HepG2 (cell line): ENCODE measurements around the gene PUS7. TPM values are rescaled to one million over a fixed set of nuclear protein-coding genes. Genes with fewer than 3 reads are reported as not detected.
"Not testable (repeated sequence)": the region's sequence is repeated elsewhere in the genome, so short reads cannot be mapped to it uniquely, and the experiment has no call there.

ENCODE experiments used
- ATAC-seq: fragments of 200-7000 bp; cut with Tn5 transposase; 3 replicates; pipeline ENCODE4 v1.9.1; 2020; ENCODE audit warnings: mild to moderate bottlenecking, moderate library complexity
- BruUV-seq: library from RNA; stranded (reverse); fragments of 400-500 nt; replicated peaks from 2 replicates; lab custom pipeline; 2021; lab: Mats Ljungman, UMichigan
- CTCF ChIA-PET: fragments of 300-600 bp; formaldehyde crosslinking; extraction: SDS; loops from one replicate; lab custom pipeline; 2021; ENCODE audit warnings: low total read pairs, inconsistent platforms, low intra/inter-chr PET ratio; lab: Yijun Ruan, JAX
- POLR2A ChIA-PET: fragments of 350-600 bp; sonication (Branson Sonifier 250); formaldehyde crosslinking; loops from one replicate; lab custom pipeline; 2020; ENCODE audit warnings: antibody characterized with exemption, inconsistent platforms; lab: Yijun Ruan, JAX
- DNase-seq: peaks from one replicate; pipeline ENCODE4 v3.0.0-alpha.2; 2015; ENCODE audit warnings: low spot score
- FAIRE-seq: peaks from 3 replicates; lab custom pipeline; 2011; peaks lifted over from hg19 to GRCh38; lab: Jason Lieb, UNC
- H2AFZ ChIP-seq: one replicate; pipeline ENCODE4 v1.6.1; 2011; ENCODE audit warnings: low read length, inconsistent platforms
- H3K27ac ChIP-seq: fragments of 300-600 bp; 3 replicates; pipeline ENCODE4 v1.8.0; 2011; ENCODE audit warnings: mixed run types, mild to moderate bottlenecking, mixed read lengths, low read length, inconsistent platforms; ENCODE audit not compliant: insufficient read depth; ENCODE audit errors: extremely low read length
- H3K27me3 ChIP-seq, 2 experiments: fragments of 200-600 bp in 1 of 2; 2 replicates in 1 of 2; 3 replicates in 1 of 2; pipeline versions ENCODE4 v1.6.0 to v1.8.0; 2011; ENCODE audit warnings: low read length in 2 of 2, mild to moderate bottlenecking in 2 of 2, moderate library complexity in 2 of 2, inconsistent platforms in 1 of 2; ENCODE audit not compliant: insufficient read depth in 2 of 2, control insufficient read depth in 1 of 2
- H3K36me3 ChIP-seq, 2 experiments: fragments of 200-600 bp in 1 of 2; replicated peaks in 1 of 2; 2 replicates in 1 of 2; 3 replicates in 1 of 2; pipeline versions ENCODE4 v1.5.1 to v1.8.0; 2011; ENCODE audit warnings: low read length in 2 of 2, inconsistent platforms in 1 of 2; ENCODE audit not compliant: insufficient read depth in 2 of 2, control insufficient read depth in 1 of 2
- H3K4me1 ChIP-seq: 2 replicates; pipeline ENCODE4 v1.5.1; 2012; ENCODE audit warnings: low read length, inconsistent platforms; ENCODE audit not compliant: insufficient read depth
- H3K4me2 ChIP-seq: 2 replicates; pipeline ENCODE4 v1.6.0; 2011; ENCODE audit warnings: low read depth, low read length, inconsistent platforms
- H3K4me3 ChIP-seq, 3 experiments: fragments of 200-600 bp in 1 of 3; sonication (generic), shearing (Covaris generic) in 1 of 3; replicated peaks in 1 of 3; 2 replicates each; pipeline ENCODE4 v1.5.1; 2011 to 2016; ENCODE audit warnings: low read length in 3 of 3, inconsistent platforms in 2 of 3, low read depth in 2 of 3, mild to moderate bottlenecking in 2 of 3, control low read depth in 1 of 3, mixed read lengths in 1 of 3; ENCODE audit not compliant: insufficient read depth in 1 of 3
- H3K79me2 ChIP-seq: one replicate; pipeline ENCODE4 v1.6.1; 2011; ENCODE audit warnings: low read length, inconsistent platforms; ENCODE audit not compliant: insufficient read depth
- H3K9ac ChIP-seq: 2 replicates; pipeline ENCODE4 v1.6.0; 2011; ENCODE audit warnings: mild to moderate bottlenecking, low read depth, low read length, inconsistent platforms; ENCODE audit not compliant: insufficient read depth
- H3K9me3 ChIP-seq: 2 replicates; pipeline ENCODE4 v1.5.1; 2012; ENCODE audit warnings: mild to moderate bottlenecking, low read length
- H4K20me1 ChIP-seq: 2 replicates; pipeline ENCODE4 v1.6.0; 2011; ENCODE audit warnings: inconsistent platforms, mild to moderate bottlenecking, low read length, moderate library complexity; ENCODE audit not compliant: insufficient read depth
- CENPT ChIP-seq: sonication (generic); formaldehyde crosslinking; IDR thresholded peaks from 2 replicates; pipeline ENCODE4 v1.8.0; 2022; ENCODE audit warnings: low read depth, mild to moderate bottlenecking, moderate library complexity, missing genetic modification reagents
- CTCF ChIP-seq: sonication (generic); formaldehyde crosslinking; IDR thresholded peaks from 2 replicates; pipeline ENCODE4 v1.5.0; 2020; ENCODE audit warnings: mild to moderate bottlenecking, missing genetic modification reagents, moderate library complexity
- GABPA ChIP-seq, 2 experiments: IDR thresholded peaks; 2 replicates each; pipeline ENCODE4 v1.6.1; 2011 to 2016; ENCODE audit warnings: low read depth in 2 of 2, low read length in 1 of 2, missing biosample characterization in 1 of 2, missing genetic modification characterization in 1 of 2
- STAG1 ChIP-seq: sonication (generic); formaldehyde crosslinking; IDR thresholded peaks from 2 replicates; pipeline ENCODE4 v1.4.0; 2020; ENCODE audit warnings: missing genetic modification reagents
- WGBS: methylation state at CpG from one replicate; pipeline ENCODE4 v1.1.6; 2017; ENCODE audit warnings: low lambda C conversion rate; 5-methylcytosine and 5-hydroxymethylcytosine counted together
- in situ Hi-C: cut with HindIII; loops from 2 replicates; pipeline ENCODE4 v1.10.0; 2017; ENCODE audit warnings: low pct_unique_long_range_greater_than_20kb; ENCODE audit not compliant: extremely low pct_ligation_motif_present
- intact Hi-C: fragments of 100-400 bp; cut with micrococcal nuclease; formaldehyde crosslinking; loops from one replicate; pipeline ENCODE4 v1.10.0; 2022; ENCODE audit not compliant: unreplicated experiment
- polyA plus RNA-seq, 8 experiments: library from polyadenylated mRNA; depleted of rRNA in 3 of 8; stranded (reverse) in 7 of 8; unstranded in 1 of 8; fragments of >200 nt; fragmentation: Illumina TruSeq in 4 of 8; extraction: Trizol in 4 of 8; gene quantifications; 2 replicates each; pipeline versions ENCODE4 v1.2.1 to v1.2.3, GENCODE V29; 2011 to 2016; ENCODE audit warnings: low read depth in 4 of 8, missing spikeins in 1 of 8, mixed read lengths in 1 of 8; ENCODE audit not compliant: insufficient read depth in 1 of 8
- total RNA-seq, 5 experiments: library from RNA; depleted of rRNA; stranded (reverse); fragments of >200 nt; fragmentation: Illumina TruSeq; extraction: Trizol; gene quantifications; 2 replicates each; pipeline ENCODE4 v1.2.3, GENCODE V29; 2016; ENCODE audit warnings: low read depth in 1 of 5

The PUS7 gene
- total and polyA plus RNA-seq, 2 of the 13 experiments (the other 11 are each of a cell fraction or from before 2014, with no cell fraction given) = 14.4 to 41.2 TPM

- TF ChIP-seq GABPA (IDR thresholded peaks at IDR 0.05; ENCODE audit: low read depth, low read length) (no peak), GABPA (CRISPR knock-in tag; IDR thresholded peaks at IDR 0.05; ENCODE audit: low read depth) (no peak)
These were observed 77.6 kb downstream of the PUS7 start (continued) for GRCh38 chr7:105444342-105444987.

- POLR2A ChIA-PET = interaction anchor here (0.7 kb wide), 1 partner anchor 41 kb away, joined by 3 read pairs; no protein-coding TSS in a partner anchor
- H2AFZ ChIP-seq, FAIRE-seq, H3K4me3 ChIP-seq, CTCF ChIA-PET, H3K27me3 ChIP-seq, H3K9ac ChIP-seq, in situ Hi-C loops, H3K27ac ChIP-seq, H3K79me2 ChIP-seq, ATAC-seq, BruUV-seq, intact Hi-C loops, H4K20me1 ChIP-seq, H3K4me2 ChIP-seq, H3K36me3 ChIP-seq, DNase-seq, H3K9me3 ChIP-seq: not testable (repeated sequence)
- peaks cover 15% of the 10 kb centered on the region; the same call in 1 of the 2 replicates for H3K4me1 ChIP-seq
- 56% methylated on average over 9 of the region's 9 CpGs for WGBS
These were observed 79.9 kb downstream of the PUS7 start for GRCh38 chr7:105442214-105442613.

GRCh38 chr7:105439174-105439893 is 82.7 kb downstream of the PUS7 start:
- no peaks in the 10 kb centered on the region for H3K9me3 ChIP-seq
- H2AFZ ChIP-seq = no peak overlapping the region
- 51% methylated on average over 9 of the region's 9 CpGs for WGBS
- H3K4me1 ChIP-seq = peaks cover 15% of the 10 kb centered on the region; the same call in 1 of the 2 replicates
- H3K27me3 ChIP-seq = no peaks in the 10 kb centered on the region
- H3K27ac ChIP-seq = no peak overlapping the region
- no peaks in the 10 kb centered on the region for H4K20me1 ChIP-seq
- in situ Hi-C loops = no loop called here
- CTCF ChIA-PET = no interaction called here
- DNase-seq = peak; percentile 30
- no TSS peak for BruUV-seq
- H3K9ac ChIP-seq = no peak overlapping the region
- POLR2A ChIA-PET = interaction anchor here (0.6 to 0.7 kb wide), 3 partner anchors 11 to 53 kb away, joined by 3 read pairs; no protein-coding TSS in a partner anchor
- TF ChIP-seq CTCF = peak; percentile 35; the same call in 1 of the 2 replicates
- peak; percentile 47 for TF ChIP-seq STAG1
- no peak for TF ChIP-seq CENPT (CRISPR knock-in tag)
- FAIRE-seq = peak; percentile 4
- intact Hi-C loops = no loop called here
- no peaks in the 10 kb centered on the region for H3K79me2 ChIP-seq
- H3K4me2 ChIP-seq = peak overlapping the region; percentile 39
- H3K4me3 ChIP-seq = no peak overlapping the region; a peak in 1 of 6 replicates
- peak; percentile 85 for ATAC-seq
- H3K36me3 ChIP-seq = no peaks in the 10 kb centered on the region
